ENCODE measurements around the gene ACP7.
"Not testable (repeated sequence)": the region's sequence is repeated elsewhere in the genome, so short reads cannot be mapped to it uniquely, and the experiment has no call there.

Gene ACP7

DNA sequence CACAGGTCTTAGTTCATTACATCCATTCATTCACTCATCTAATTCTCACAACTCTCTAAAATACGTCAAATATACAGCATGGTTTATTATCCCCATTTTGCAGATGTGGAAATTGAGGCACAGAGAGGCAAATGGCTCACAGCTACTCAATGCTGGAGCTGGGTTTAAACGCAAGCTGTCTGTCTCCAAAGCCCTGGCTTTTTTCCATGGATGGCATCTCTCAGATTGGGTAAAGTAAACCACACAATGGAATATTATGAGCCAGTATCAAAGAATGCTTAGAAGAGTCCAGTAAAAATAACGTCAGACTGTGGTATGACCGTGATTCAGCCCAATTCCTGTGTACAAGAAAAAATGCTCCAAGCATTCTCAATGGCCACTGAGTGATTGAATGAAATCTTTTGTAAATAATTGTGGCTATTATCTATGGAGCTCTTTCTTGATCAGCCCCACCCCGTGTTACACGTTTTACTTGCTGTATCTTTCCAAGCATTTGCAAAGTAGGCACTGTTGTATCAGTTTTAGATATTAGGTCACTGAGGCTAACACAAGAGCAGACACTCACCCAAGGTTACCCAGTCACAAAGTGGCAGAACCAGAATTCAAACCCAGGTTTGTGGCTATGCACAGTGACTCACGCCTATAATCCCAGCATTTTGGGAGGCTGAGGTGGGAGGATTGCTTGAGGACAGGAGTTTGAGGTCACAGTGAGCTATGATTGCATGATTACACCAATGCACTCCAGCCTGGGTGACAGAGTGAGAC lies 5.5 kb upstream of the ACP7 start:
- DNase-seq = no peak

DNA sequence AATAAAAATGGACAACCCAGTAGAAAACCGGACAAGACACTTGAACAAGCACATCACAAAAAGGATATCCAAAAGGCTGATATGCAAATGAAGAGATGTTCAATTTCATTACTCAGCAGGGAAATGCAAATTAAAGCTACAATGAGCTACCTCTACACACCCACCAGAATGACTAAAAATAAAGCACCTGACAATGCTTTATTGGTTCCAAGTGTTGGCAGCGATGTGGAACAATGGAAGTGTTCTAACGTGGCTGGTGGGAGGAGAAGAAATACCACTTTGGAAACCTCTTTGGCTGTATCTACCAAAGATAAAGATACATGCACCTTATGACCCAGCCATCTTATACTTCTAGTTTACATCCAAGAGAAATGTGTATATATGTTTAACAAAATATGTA lies 3.7 kb upstream of the ACP7 start:
- DNase-seq = no peak

DNA sequence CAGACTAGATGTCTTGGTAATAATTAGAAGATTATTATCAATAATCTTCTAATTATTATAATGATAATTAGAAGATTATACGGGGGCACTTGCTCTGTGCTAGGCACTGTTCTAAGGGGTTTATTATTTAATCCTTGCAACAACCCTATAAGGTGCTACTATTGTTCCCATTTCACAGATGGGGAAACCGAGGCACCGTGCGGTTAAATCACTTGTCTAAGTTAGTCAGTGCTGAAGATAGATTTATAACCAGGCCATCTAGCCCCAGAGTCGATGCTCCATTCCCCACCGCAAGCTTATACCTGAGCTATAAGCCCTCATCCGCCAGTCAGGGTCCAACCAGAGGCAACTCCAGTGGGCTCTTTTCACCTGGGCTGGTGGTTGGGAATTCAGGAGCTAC lies 2.0 kb upstream of the ACP7 start:
- no peak for DNase-seq

DNA sequence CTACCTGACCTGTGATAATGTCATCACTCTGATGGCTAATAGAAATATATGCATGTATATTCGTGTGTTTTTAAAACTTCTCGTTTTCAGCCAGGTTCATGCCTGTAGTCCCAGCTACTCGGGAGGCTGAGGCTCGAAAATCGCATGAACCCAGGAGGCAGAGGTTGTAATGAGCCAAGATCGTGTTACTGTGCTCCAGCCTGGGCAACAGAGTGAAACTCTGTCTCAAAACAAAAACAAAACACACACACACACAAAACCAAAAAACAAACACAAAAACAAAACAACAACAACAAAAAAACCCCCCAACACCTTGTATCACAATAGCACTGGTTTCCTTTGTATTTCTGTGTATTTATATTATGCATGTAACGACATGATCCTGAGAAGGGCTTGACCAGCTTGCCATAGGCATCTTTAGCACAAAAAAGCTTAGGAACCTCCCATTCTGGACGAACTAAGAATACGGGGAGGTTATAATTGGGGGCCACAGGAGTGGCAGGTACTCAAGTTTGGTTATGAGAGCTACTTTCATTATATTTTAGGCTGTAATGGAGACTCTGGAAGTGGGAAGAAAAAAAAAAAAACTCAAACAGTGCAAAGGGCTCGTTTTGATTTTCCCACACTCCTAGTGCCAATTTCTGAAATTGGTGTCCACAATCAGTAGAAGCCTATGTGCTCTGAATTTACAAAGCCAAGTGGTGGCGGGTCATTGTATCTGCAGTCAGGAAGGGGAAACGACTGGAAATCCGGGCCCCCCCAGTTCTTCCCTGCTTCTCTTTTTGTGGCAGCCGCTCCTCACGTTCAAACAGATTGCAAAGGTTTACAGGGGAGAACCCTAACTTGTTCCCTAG lies 1.2 kb upstream of the ACP7 start:
- DNase-seq = peak; percentile 77

DNA sequence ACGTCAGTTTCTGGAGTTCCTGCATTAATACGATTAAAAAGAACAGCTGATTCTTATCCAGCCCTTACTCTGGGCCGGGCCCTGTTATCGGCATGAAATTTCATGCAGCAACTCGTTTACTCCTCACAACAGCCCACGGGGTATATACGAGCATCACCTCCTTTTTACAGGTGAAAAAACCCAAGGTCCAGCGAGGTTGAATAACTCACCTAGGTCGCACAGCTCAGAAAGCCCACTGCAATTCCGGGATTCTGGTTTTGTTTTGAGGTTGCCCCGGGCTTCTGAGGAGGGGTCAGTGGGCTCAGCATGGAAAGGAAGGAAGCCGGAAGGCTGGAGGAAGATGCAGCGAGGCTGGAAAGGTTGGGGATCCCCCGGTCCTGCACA lies 577 bp upstream of the ACP7 start:
- no peak for DNase-seq

DNA sequence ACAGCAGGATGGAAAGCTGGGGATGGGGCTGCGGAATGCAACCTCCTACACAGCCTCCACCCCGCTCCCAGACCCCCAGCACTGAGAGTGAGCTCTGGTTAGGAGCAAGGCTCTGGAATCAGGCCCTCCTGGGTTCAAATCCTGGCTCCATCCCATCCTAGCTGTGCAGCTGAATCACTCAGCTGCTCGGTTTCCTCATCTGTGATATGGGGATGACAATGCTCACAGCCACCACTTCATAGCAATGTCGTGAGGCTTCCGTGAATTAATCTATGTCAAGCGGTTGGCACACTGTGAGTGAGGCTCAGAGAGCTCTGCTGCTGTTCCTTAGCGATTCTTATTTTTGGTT lies 538 bp downstream of the ACP7 start:
- DNase-seq = no peak

DNA sequence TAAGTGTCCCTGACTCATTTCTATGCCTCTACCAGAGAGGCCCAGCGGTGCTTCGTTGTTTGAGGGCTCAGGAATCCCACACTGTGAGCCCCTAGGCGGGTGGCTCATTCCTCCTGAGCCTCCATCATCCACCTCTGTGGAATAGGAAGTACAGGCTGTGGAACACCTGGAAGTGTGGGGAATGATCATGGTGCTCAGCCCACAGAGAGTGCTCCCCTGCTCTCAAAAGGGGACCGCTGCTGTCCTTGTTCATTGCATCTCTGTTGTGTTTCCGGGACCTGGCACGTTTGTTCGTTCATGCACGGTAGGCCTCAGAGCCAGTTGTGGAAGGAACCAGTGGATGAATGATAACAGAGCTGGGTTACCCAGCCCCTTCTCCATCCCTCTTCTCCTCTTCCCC lies 1.2 kb downstream of the ACP7 start:
- DNase-seq = no peak

DNA sequence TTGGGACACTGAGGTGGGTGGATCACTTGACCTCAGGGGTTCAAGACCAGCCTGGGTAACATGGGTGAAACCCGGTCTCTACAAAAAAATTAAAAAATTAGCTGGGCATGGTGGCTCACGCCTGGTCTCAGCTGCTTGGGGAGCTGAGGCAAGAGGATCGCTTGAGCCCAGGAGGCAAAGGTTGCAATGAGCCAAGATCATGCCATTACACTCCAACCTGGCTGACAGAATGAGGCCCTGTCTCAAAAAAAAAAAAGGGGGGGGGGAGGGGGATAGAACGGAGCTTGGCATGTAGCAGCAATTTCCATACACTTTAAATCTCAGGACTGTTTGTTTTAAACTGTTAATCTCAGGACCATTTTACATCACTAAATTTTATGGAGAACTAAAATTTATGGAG lies 2.2 kb downstream of the ACP7 start:
- DNase-seq = no peak

DNA sequence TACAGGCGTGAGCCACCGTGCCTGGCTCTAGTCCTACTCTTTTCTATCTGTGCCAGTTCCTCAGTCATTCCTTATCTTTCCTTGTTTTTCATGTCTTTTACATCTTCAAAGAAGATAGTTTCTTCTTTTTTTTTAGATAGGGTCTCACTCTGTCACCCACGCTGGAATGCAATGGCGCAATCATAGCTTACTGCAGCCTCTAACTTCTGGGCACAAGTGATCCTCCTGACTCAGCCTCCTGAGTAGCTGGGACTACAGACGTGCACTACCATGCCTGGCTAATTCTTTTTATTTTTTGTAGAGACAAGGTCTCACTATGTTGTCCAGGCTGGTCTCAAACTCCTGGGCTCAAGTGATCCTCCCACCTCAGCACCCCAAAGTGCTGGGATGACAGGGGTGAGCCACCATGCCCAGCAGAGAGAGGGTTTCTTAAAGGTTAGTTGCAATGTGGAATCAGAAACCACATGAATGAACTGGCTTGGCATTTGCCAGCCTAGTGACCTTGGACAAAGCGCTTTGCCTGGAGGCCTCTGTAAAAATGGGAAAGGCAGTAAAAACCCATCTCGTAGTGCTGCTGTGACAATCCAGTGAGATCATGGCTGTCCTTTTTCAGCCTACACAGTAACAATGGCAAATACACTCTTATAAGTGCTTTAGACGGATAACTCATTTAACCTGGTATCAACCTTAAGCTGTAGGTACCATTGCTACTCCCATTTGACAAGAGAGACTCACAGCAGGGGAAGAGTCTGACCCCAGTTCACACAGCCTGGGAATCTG lies 3.9 kb downstream of the ACP7 start:
- DNase-seq = no peak

DNA sequence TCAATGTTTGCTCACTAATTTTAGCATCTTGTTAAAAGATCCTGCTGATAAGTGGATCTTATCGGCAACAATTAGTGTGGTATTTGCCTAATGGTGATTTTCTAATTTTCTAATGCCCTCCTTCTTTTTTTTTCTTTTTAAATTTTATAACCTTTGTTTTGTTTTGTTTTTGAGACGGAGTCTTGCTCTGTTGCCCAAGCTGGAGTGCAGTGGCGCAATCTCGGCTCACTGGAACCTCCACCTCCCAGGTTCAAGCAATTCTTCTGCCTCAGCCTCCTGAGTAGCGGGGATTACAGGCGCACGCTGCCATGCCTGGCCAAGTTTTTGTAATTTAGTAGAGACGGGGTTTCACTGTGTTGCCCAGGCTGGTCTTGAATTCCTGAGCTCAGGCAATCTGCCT lies 5.8 kb downstream of the ACP7 start:
- not testable (repeated sequence) for DNase-seq

DNA sequence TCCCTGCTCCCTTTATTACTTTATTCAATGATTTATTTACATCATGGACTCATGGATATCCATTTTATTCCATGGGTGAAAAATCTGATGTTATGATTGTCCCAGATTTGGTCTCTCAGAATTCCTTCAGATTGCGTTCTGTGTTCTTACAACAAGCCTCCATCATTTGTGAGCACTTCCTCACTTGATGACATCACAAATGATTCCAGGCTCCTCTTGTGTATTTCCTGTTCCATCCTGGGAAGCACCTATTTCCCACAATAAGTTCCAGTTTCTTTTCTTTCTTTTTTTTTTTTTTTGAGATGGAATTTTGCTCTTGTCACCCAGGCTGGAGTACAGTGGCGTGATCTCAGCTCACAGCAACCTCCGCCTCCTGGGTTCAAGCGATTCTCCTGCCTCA lies 6.7 kb downstream of the ACP7 start:
- no peak for DNase-seq

DNA sequence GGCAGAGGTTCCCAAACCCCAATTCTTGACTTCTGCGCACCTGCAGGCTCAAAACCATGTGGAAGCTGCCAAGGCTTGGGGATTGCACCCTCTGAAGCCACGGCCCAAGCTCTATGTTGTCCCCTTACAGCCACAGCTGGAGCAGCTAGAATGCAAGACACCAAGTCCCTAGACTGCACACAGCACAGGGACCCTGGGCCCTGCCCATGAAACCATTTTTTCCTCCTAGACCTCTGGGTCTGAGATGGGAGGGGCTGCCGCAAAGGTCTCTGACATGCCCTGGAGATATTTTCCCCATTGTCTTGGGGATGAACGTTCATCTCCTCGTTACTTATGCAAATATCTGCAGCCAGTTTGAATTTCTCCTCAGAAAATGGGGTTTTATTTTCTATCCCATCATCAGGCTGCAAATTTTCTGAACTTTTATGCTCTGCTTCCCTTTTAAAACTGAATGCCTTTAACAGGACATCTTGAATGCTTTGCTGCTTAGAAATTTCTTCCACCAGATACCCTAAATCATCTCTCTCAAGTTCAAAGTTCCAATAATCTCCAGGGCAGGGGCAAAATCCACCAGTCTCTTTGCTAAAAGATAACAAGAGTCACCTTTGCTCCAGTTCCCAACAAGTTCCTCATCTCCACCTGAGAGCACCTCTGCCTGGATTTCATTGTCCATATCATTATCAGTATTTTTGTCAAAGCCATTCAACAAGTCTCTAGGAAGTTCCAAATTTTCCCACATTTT lies 11.8 kb downstream of the ACP7 start:
- DNase-seq = not testable (repeated sequence)

DNA sequence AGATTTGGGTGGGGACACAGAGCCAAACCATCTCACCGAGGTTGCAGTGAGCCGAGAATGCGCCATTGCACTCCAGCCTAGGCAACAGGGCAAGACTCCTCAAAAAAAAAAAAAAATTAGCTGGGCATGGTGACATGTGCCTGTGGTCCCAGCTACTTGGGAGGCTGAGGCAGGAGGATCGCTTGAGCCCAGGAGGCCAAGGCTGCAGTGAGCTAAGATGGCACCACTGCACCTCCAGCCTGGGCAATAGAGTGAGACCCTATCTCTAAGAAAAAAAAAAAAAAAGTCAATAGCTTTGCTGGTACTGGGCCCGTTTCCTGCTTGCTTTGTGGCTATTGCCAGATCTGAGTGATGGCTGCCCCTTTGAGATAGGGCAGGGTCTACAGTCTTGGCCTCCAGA lies 13.1 kb downstream of the ACP7 start:
- no peak for DNase-seq

DNA sequence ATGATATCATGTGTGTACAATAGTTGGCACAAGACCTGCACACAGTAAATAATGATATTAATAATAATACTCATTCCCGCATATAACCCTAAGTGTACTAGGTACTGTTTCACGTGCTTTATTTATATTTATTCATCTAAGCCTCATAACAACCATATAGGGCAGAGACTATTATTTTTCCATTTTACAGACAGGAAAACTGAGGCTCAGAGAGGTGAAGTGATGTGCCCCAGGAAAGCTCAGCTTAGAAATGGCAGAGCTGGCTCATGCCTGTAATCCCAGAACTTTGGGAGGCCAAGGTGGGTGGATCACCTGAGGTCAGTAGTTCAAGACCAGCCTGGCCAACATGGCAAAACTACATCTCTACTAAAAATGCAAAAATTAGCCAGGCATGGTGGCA lies 13.6 kb downstream of the ACP7 start:
- DNase-seq = no peak

DNA sequence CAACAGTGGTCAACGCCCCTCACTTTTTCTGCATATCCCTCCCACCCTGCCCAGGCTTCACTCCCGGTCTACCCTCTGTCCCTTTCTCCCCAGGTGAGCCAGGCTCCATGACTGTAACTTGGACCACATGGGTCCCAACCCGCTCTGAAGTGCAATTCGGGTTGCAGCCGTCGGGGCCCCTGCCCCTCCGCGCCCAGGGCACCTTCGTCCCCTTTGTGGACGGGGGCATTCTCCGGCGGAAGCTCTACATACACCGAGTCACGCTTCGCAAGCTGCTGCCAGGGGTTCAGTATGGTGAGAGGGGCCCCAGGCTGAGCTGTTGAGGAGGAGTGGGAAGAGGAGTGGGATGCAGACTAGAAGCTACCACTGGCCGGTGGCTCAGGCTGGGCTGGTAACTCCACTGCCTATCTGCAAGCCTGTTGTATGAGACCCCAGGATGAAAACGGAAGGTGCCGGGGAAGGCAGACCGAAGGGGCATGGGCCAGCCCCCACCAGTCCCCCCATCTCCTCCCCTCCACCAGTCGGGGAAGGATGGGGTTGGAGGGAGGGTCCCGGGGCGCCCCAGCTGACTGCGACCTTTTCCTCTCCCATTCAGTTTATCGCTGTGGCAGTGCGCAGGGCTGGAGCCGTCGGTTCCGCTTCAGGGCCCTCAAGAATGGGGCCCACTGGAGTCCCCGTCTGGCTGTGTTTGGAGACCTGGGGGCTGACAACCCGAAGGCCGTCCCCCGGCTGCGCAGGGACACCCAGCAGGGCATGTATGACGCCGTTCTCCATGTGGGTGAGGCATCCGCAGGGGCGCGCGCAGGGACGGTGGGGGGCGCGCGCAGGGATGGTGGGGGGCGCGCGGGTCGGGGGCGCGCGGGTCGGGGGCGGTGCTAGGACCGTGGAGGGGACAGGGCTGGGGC lies 14.4 kb downstream of the ACP7 start:
- DNase-seq = no peak

DNA sequence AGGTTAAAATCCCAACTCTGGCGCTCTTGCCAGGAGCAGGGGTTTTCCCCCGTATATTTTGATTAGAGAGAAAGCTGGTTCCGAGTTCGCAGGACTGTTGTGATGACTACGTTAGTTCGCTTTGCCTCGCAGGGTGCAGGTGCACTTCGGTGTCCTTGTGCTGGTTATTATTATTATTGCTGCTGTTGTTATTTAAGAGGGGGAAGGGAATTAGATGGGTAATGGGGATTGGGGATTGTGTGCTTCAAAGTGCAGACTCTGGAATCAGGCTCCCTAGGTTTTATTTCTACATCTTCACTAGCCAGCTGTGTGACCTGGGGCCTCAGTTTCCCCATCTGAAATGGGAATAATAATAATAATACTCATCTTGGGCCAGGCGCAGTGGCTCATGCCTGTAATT lies 15.2 kb downstream of the ACP7 start:
- DNase-seq = no peak

DNA sequence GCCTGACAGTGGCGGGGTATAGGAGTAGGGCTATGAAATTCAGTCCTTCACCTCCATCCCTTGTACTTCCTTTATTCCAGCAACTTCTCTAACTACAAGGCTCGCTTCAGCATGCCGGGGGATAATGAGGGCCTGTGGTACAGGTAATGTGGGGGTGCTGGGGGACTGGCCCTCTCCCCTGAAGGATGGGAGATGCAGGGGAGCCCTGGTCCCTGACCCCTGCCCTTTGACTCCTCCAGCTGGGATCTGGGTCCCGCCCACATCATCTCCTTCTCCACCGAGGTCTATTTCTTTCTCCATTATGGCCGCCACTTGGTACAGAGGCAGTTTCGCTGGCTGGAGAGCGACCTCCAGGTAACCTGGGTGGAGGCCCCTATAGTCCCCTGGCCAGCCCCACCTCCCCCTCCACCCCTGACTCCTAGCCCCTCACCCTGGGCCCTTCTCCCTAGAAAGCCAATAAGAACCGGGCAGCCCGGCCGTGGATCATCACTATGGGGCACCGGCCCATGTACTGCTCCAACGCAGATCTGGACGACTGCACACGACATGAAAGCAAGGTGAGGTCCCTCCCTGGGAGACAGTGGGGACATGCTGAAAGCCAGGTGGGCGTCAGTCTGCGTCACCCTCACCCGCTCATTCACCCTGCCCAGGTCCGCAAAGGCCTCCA lies 16.5 kb downstream of the ACP7 start:
- DNase-seq = no peak

DNA sequence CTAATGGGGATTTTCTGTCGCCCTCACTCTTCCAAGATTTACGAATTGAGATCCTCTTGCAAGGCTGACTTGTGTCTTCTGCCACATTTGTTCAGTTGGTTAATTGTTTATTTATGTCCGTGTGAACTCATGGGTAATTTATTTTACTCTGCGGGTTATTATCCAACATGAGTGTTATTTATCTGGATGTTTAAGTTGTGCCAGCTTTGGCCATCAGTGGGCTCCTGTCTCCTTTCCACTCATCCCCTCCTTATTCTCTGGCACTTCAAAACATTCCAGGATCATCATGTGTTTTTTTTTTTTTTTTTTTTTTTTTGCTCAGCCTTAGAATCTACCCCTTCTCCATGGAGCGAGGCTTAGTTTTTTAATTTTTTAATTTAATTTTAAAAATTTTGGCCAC lies 19.0 kb downstream of the ACP7 start:
- DNase-seq = no peak

DNA sequence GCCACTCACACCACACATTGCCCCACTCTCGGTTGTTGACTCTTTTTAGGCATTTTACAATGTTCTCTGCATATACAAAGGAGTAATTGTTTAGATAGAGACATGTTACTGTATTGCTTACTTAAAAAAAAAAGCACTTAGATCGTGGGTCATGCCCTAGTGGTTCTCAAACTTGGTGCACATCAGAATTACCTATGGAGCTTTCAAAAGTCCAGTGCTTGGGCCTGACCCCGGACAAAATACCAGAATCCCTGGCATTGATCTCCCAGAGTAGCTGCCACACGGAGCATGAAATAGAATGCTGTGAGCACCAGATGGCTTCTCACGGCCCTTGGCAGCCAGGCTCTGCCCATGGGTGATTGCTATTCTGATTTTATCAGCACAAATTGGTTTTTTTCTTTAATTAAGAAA lies 20.0 kb downstream of the ACP7 start:
- no peak for DNase-seq

DNA sequence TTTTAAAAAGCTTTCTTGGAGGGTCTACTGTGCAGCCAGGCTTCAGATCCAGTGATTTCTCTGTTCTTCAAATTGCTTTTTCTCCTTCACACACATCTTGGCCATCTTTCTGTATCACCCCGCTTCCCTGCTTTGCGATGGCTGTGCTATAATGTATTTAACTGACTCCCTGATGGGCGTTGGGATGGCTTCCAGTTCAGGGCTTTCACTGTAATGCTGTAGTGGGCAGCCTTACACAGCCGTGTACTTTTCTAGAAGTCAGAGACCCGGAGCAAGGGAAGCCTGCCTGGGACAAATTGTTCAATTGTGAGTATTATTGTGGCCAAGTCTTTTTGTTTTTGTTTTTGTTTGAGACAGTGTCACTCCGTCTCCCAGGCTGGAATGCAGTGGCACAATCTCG lies 22.0 kb downstream of the ACP7 start:
- DNase-seq = peak; percentile 56

DNA sequence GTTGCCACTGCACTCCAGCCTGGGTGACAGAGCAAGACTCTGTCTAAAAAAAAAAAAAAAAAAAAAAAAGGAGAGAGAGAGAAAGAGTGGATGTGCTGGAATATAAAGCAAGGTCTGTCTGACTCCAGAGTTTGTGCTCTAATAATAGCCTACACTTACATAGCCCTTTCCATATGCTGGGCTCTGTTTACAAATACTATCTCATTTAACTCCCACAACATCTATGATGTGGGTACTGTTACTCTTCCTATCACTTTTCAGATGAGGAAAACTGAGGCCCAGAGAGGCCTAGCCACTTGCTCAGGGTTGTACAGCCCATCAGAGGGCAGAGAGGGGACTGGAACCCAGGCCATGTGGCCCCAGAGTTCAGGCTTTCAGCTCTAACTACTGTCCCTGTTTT lies 25.5 kb downstream of the ACP7 start:
- no peak for DNase-seq

All from NCI-H2227 treated with DMSO at 0.1 percent for 48 hours (cell line).